EH (cell line): ENCODE measurements around the gene GHR.

Experiments used
- DNase-seq: peaks from one replicate; pipeline ENCODE4 v3.0.0-alpha.2; 2015; ENCODE audit warnings: low read depth

GHR gene

GRCh38 chr5:42462083-42462482 is 38.8 kb downstream of the GHR start:
- no peak for DNase-seq

DNA sequence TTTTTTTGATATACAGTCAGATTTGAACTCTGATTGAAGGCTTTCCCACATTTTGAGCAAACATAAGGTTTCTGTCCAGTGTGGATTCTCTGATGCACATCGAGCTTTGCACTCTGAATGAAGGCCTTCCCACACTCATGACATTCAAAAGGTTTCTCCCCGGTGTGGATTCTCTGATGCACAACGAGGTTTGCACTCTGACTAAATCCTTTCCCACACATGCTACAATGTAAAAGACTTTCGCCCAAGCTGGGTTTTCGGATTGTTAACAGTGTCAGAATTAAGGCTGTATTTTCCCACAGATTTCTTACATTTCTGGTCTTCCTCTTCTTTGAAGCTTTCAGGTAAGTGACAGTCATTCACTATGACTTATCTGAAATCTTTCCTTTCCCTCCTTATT is 44.3 kb downstream of the GHR start:
- no peak for DNase-seq

- DNase-seq = no peak
Observed at GRCh38 chr5:42467981-42468524, 44.8 kb downstream of the GHR start.

GRCh38 chr5:42483472-42484154 is 60.4 kb downstream of the GHR start:
- DNase-seq = no peak

DNA sequence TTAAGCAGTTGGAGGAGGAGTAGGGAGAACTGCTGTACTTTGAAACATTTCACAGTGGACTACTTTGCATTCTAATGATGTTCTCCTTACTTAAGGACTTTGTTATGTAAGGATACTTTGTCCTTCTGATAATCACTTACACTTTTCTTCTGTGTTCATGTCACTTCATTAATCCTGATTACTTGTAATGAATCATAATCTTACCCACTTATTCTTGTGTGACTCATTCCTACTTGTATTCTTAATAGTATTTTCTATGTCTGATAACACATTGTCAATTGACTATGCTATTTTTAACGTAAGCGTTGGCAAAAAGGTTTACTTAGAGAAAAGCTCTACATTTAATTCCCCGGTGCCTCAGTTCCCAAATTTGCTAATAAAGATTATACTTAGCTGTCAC is 63.8 kb downstream of the GHR start:
- no peak for DNase-seq

DNA sequence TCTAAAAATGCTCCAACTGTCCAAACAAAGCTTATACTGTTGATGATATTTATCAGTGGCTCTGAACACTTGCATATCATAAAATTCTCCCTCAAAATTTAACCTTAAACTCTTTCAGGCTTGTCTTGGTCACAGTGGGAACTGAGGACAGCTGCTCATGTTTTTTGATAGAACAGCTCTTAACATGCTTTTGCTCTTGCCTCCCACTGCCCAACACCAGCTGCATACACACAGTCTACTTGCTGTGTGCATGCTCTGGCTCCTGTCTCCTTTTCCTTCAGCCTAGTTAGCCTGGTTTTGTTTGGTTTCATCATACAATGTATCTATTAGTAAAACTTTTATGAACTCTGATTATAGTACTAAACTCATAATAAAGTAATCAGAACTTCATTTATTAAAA is 64.6 kb downstream of the GHR start:
- DNase-seq = no peak

- no peak for DNase-seq
Observed at GRCh38 chr5:42490831-42491230, 67.6 kb downstream of the GHR start.

- DNase-seq = peak; percentile 6
Observed at GRCh38 chr5:42491699-42492098, 68.5 kb downstream of the GHR start.

DNA sequence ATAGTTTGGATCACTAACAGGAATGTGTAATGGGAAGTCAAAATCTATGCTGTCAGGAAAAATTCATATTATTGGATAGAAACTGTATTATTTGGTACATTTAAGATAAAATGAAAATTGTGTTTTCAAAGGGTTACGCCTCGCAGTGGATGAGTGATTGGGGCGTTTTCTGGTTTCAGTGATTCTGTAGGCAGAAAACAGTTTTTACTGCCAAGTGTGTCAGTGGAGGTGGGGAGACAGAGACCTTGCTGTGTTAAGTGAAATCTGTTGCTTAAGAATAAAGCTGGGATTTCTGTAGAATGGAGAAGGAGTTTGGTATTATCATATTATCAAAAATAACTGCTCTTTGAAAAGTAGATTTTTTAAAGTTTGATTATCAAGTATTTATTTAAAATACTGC is 69.7 kb downstream of the GHR start:
- no peak for DNase-seq

- DNase-seq = no peak
Observed at GRCh38 chr5:42494414-42494813, 71.2 kb downstream of the GHR start.

GRCh38 chr5:42495914-42496313 is 72.7 kb downstream of the GHR start:
- DNase-seq = no peak

- DNase-seq = no peak
Observed at GRCh38 chr5:42496397-42497156, 73.3 kb downstream of the GHR start.

GRCh38 chr5:42498000-42498399 is 74.8 kb downstream of the GHR start:
- DNase-seq = no peak

DNA sequence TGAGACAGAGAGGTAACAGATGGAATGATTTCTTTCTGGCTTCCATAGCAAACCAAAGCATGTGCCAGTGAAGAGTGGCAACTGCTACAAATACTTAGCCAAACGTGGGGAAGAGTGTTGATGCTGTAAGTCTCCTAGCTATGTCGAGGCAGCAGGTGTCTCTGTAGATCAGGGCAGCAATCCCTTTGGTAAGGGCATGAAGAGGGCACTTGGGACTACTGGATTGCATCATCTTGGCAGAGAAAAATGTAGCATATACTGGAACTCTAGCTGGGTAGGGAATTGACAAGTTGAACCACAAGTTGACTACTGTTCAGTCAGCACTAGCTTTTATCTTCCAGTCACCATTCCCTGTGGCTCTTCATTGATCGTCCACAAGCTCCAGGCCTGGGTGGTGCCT is 75.8 kb downstream of the GHR start:
- no peak for DNase-seq

DNA sequence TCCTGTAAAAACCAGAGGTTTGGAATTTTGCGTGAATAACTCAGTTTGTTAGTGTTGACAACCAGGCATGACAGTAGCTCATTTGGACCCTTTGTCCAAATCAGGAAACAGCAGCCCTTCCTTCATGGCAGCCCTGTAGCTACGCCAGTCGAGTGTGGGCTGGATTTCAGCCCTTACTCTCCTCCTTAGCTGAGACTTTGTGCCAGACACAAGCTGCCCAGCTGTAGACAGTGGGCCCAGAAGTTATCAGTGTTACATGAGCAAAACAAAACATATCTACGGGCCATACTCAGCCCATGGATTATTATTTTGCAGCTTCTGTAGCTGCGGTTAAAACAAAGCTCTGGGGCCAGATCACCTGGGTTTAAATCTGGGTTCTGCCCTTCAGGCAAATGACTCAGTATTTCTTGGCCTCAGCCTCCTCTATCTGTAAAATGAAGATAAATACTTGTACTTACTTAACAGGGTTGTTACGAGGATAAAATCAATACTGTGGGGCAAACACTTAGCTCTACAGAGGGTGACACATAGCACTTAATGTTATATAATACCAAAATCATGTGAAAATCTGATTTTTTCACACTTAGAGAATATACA is 76.9 kb downstream of the GHR start:
- DNase-seq = no peak

DNA sequence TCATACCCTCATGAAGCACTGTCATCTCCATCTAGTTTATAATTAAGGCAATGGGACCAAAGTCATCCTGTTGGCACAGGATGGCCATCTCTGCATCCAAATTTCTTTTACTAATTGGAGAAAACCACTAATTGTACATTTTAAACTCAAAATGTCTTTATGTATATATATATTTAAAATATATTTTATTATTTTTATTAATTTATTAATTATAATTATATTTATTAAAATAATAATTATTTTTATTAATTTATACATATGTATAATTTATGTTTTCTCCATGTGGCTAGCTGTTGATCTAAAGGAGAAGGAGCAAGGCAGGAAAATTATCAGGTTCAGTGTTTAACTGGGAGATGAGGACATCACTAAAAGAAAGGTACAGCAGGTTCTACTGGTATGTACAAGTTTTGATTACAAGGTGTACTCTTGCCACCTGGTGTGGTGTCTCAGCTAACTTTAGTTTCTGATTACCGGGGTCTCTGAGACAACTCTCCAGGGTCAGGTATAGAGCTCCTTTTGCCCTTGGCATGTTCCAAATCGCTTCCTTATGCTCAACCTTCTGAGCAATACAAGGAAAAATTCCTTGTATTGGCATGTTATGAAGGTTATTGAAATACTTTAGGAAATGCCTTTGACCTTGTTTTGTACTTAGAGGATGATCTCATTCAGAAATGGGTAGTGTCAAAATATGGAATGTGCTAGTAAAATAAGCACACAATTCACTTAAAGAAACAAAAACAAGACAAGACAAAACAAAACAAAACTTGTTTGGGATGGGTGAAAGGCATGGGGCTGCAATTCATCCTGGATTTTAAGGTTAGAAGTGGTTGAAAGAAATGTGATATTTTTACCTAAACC is 79.6 kb downstream of the GHR start:
- no peak for DNase-seq

- no peak for DNase-seq
Observed at GRCh38 chr5:42506662-42507061, 83.4 kb downstream of the GHR start.

GRCh38 chr5:42507451-42508097 is 84.3 kb downstream of the GHR start:
- no peak for DNase-seq

GRCh38 chr5:42513246-42513645 is 90.0 kb downstream of the GHR start:
- no peak for DNase-seq

DNA sequence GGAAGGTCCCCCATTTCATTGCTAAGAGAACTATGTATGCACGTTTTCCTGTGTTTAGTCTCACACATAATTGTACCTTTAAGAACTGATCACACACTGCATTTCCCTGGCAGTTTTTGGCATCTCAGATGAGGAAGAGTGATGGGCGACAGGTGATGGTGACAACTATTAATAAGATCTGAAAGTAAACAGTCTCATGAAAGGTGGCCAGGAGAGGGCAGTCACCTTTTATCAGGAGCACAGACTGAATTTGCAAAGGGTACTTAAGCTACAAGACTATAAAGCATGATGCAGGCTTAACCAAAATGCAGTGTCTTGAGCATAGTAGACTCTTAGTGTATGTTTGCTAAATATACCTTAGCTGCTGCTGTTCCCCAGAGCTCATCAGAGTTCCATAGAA is 91.5 kb downstream of the GHR start:
- no peak for DNase-seq

GRCh38 chr5:42515504-42515903 is 92.3 kb downstream of the GHR start:
- DNase-seq = no peak
